Body of pancreas (tissue), 4 donors: ENCODE results near the gene SPINK1. TPM values are rescaled to one million over a fixed set of nuclear protein-coding genes. Genes with fewer than 3 reads are reported as not detected.

Source experiments
- ATAC-seq: fragments of 150-250 bp; one replicate; pipeline ENCODE4 v1.9.1; 2016
- DNase-seq, 4 donors: peaks; one replicate each; pipeline ENCODE4 v3.0.0-alpha.2; 2019
- H3K27ac ChIP-seq, 4 donors: fragments of 200-600 bp; sonication (generic); 1 replicate in 3 of 4; 2 replicates in 1 of 4; pipeline versions ENCODE4 v1.5.1 to v1.6.1; 2016 to 2019; ENCODE audit warnings: mild to moderate bottlenecking in 1 of 4, mixed read lengths in 1 of 4, moderate library complexity in 1 of 4
- H3K27me3 ChIP-seq, 2 donors: fragments of 200-600 bp; sonication (generic); one replicate each; pipeline ENCODE4 v1.6.0; 2016; ENCODE audit warnings: mild to moderate bottlenecking in 1 of 2
- H3K36me3 ChIP-seq, 2 donors: fragments of 200-600 bp; sonication (generic); replicated peaks in 1 of 2; 2 replicates each; pipeline ENCODE4 v1.5.1; 2016; ENCODE audit warnings: low read depth in 2 of 2; ENCODE audit not compliant: insufficient read depth in 1 of 2
- H3K4me1 ChIP-seq: fragments of 200-600 bp; sonication (generic); one replicate; pipeline ENCODE4 v1.6.0; 2016
- H3K4me3 ChIP-seq, 2 donors: fragments of 200-600 bp; sonication (generic); 1 replicate in 1 of 2; 2 replicates in 1 of 2; pipeline ENCODE4 v1.5.1; 2016 to 2019
- H3K9me3 ChIP-seq, 3 donors: fragments of 200-600 bp; sonication (generic); 1 replicate in 2 of 3; 2 replicates in 1 of 3; pipeline ENCODE4 v1.5.1; 2016
- POLR2A ChIP-seq, 3 donors: fragments of 450-650 bp; IDR thresholded peaks; one replicate each; pipeline ENCODE4 v1.6.1; 2016; ENCODE audit warnings: antibody characterized with exemption in 3 of 3, mild to moderate bottlenecking in 2 of 3
- WGBS, 2 donors: methylation state at CpG; one replicate each; pipeline ENCODE4 v1.1.5; 2017; 5-methylcytosine and 5-hydroxymethylcytosine counted together
- intact Hi-C: fragments of 100-400 bp; cut with DNase I; formaldehyde crosslinking; loops from one replicate; pipeline ENCODE4 v1.15.1; 2023
- total RNA-seq, 2 donors: library from RNA; depleted of rRNA; stranded (reverse); fragments of >200 nt; gene quantifications; one replicate each; pipeline ENCODE4 v1.1.0, GENCODE V29; 2016
- TF ChIP-seq, protein P1 (sequence below), 7 experiments: fragments of 450-650 bp in 4 of 7; fragments of 200-600 bp in 3 of 7; sonication (generic) in 3 of 7; IDR thresholded peaks; one replicate each; pipeline ENCODE4 v1.5.1; 2016 to 2019; ENCODE audit warnings: antibody characterized with exemption in 7 of 7

Gene SPINK1
- total RNA-seq, 2 donors from 2014 or later, result 3,901 to 5,969 TPM

DNA sequence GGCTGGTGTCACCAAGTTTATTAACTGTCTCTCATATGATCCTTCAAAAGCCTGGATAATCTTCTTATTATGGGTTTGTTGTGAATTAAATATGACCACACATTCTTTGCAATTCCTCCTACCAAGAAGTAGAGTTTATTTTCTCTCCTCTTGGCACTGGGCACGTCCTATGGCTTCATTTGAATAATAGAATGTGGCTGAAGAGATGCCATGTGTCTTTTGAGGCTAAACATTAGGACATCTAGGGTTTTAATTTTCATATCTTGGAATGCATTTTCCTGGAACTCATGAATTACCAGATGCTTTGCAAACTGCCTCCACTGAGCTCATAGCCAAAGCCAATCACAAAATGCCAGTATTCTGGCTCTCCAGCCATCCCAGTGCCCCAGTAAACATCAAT, 27.1 kb upstream of the SPINK1 start:
- H3K4me3 ChIP-seq, result no peak overlapping the region
- no peak for TF ChIP-seq POLR2A (IDR thresholded peaks at IDR 0.05)
- TF ChIP-seq, protein P1, sequence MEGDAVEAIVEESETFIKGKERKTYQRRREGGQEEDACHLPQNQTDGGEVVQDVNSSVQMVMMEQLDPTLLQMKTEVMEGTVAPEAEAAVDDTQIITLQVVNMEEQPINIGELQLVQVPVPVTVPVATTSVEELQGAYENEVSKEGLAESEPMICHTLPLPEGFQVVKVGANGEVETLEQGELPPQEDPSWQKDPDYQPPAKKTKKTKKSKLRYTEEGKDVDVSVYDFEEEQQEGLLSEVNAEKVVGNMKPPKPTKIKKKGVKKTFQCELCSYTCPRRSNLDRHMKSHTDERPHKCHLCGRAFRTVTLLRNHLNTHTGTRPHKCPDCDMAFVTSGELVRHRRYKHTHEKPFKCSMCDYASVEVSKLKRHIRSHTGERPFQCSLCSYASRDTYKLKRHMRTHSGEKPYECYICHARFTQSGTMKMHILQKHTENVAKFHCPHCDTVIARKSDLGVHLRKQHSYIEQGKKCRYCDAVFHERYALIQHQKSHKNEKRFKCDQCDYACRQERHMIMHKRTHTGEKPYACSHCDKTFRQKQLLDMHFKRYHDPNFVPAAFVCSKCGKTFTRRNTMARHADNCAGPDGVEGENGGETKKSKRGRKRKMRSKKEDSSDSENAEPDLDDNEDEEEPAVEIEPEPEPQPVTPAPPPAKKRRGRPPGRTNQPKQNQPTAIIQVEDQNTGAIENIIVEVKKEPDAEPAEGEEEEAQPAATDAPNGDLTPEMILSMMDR (IDR thresholded peaks at IDR 0.05), result no peak
- no peak overlapping the region for H3K27ac ChIP-seq
- no peaks in the 10 kb centered on the region for H3K9me3 ChIP-seq
- intact Hi-C loops, result no loop called here
- 65 to 78% methylated on average over 1 of the region's 1 CpG for WGBS, 2 donors
- H3K4me1 ChIP-seq, result peaks cover 14% of the 10 kb centered on the region
- no peaks in the 10 kb centered on the region for H3K36me3 ChIP-seq
- DNase-seq, result no peak
- no peak for ATAC-seq
- no peaks in the 10 kb centered on the region for H3K27me3 ChIP-seq

DNA sequence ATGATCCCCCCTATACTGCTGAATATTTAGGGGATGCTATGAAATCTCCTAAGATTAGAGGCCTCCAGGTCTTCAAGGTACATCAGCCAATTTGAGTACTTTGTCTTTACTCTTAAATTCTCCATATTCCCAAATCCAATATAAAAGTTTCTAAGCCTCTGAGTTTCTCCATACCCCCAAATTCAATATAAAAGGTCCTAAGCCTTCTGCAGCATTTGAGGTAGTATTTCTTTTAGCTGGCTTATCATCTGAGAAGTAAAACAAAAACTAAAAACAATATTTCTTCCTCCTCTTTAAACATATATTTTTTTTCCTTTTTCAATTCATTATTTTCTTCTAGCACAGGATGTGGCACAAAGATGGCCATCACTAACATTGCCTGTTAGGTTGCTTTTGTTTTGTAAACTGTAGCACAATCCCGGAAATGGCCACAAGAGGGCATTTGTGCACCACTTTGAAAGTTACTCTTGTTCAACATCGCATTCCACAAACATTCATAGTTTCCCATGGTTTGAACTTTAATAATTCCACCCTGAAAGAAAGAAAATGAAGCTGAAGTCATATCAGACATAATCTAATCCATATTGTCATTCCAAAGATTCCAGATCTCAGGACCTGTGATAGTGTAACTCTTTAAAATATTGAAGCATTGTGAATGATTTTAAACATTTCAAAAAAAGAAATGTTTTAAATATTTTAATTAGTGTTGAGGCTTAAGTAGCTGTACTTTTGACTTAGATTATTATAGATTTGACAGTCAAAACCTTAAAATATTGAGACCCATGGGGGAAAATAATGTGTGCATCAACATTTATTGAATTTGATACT, 26.0 kb upstream of the SPINK1 start:
- Histone ChIP-seq H3K4me1 (peaks cover 14% of the 10 kb centered on the region), H3K36me3 (no peaks in the 10 kb centered on the region), H3K27me3 (no peaks in the 10 kb centered on the region), H3K27ac (no peak overlapping the region), H3K4me3 (no peak overlapping the region), H3K9me3 (no peaks in the 10 kb centered on the region)
- TF ChIP-seq POLR2A (IDR thresholded peaks at IDR 0.05), result no peak
- TF ChIP-seq, protein P1 (IDR thresholded peaks at IDR 0.05), result peak; percentile 61 to 94 (median 82)
- ATAC-seq (peak; percentile 83), DNase-seq (peak; percentile 77 to 87 (median 83))
- intact Hi-C loops, result no loop called here
- 0% methylated on average over 2 of the region's 2 CpGs for WGBS, 2 donors

DNA sequence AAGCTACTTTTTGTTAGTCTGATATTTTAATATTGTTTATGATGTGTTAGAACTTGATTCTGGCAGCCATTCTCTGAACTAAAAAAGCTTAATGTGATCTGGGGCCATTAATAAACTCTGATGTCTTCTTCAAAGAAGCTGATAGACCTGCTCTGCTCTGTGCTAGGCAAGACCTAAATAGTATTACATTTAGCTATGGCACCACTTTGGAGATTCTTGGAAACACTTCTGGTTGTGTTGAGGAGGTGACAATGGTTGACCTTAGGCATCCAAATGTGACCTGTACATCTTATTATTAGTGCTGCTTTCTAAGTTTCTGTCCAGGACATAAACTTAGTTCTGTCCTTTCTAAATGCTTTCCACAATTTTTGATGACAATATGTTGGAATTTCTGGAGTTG, 25.3 kb upstream of the SPINK1 start:
- Histone ChIP-seq H3K9me3 (no peaks in the 10 kb centered on the region), H3K4me3 (no peak overlapping the region), H3K36me3 (no peaks in the 10 kb centered on the region), H3K4me1 (peaks cover 14% of the 10 kb centered on the region), H3K27me3 (no peaks in the 10 kb centered on the region), H3K27ac (no peak overlapping the region)
- DNase-seq, result no peak
- intact Hi-C loops, result no loop called here
- no peak for TF ChIP-seq POLR2A (IDR thresholded peaks at IDR 0.05)
- TF ChIP-seq, protein P1 (IDR thresholded peaks at IDR 0.05), result no peak
- no peak for ATAC-seq

DNA sequence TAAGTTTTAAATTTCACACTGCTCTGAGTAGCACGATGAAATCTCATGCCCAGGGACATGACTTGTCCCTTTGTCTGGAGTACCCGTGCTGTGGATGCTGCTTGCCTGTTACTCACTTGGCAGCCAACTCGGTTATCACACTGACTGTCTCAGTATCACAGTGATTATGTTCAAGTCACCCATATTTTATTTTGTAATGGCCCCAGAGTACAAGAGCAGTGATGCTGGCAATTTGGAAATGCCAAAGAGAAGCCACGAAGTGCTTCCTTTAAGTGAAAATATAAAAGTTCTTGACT, 24.3 kb upstream of the SPINK1 start:
- Histone ChIP-seq H3K4me1 (peaks cover 13% of the 10 kb centered on the region), H3K27me3 (no peaks in the 10 kb centered on the region), H3K4me3 (no peak overlapping the region), H3K36me3 (no peaks in the 10 kb centered on the region), H3K9me3 (no peaks in the 10 kb centered on the region), H3K27ac (no peak overlapping the region)
- DNase-seq, result no peak
- no peak for TF ChIP-seq POLR2A (IDR thresholded peaks at IDR 0.05)
- TF ChIP-seq, protein P1 (IDR thresholded peaks at IDR 0.05), result no peak
- intact Hi-C loops, result no loop called here
- WGBS, 2 donors, result 54 to 62% methylated on average over 4 of the region's 4 CpGs
- no peak for ATAC-seq
